ENCODE results near the gene PPL.

DNA sequence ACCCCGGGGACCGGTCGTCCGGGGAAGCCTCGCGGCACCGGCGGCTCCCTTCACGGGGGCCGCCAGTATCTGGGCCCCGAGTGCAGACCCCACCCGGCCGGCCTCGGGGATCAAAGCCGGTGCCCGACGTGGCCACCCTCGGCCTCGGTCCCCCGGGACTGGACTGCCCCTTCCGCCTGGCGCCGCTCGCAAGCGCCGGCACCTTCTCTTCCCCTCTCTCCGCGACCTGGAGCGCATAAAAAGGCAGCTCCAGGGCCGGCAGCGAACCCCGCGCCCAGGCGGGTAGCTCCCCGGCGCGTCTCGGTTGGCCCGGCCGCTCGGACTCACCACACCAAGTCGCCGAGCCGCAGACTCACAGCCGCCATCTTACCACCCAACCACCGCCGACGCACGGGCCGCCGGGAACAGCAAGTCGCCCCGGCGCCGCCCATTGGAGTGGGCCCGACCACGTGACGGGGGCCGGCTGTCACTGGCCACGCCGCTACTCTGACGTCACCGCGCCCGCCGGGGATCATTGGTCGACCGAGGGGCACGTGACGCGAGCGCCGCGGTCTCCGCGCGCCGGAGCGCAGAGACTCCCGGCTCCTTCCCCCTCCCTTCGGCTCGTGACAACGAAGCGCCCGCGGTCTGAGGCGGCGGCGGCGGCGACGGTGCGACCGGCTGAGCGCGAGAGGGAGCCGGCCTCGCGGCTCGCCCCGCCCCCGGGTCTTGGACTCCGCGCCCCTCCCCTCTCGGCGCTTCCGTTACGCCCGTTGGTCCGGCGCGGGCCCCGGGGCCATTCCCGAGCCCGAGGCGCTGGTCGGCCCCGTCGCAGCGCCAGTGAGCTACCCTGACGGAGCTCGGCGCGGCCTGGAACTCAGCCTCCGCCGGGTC is 89.8 kb downstream of the PPL start, which contains the start of the genes GLYR1 and UBN1:
- TF ChIP-seq POLR2AphosphoS5 (IDR thresholded peaks at IDR 0.05; ENCODE audit: low read depth, low read length) (peak; percentile 78; the same call in 1 of the 2 replicates), POLR2A (IDR thresholded peaks at IDR 0.05; ENCODE audit: low read depth, low read length) (peak; percentile 84; the same call in 1 of the 2 replicates), TAF1 (IDR thresholded peaks at IDR 0.05; ENCODE audit: borderline replicate concordance, low read depth, low read length) (peak; percentile 83)
